HG03064 (cell line): ENCODE results near the gene SULT2A1.
"Not testable (repeated sequence)": the region's sequence is repeated elsewhere in the genome, so short reads cannot be mapped to it uniquely, and the experiment has no call there.

Source experiments
- ATAC-seq: cut with Tn5 transposase; IDR thresholded peaks from one replicate; pipeline ENCODE4 v1.9.1; 2021; ENCODE audit warnings: low read depth; ENCODE audit not compliant: unreplicated experiment

Gene SULT2A1, protein sequence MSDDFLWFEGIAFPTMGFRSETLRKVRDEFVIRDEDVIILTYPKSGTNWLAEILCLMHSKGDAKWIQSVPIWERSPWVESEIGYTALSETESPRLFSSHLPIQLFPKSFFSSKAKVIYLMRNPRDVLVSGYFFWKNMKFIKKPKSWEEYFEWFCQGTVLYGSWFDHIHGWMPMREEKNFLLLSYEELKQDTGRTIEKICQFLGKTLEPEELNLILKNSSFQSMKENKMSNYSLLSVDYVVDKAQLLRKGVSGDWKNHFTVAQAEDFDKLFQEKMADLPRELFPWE

DNA sequence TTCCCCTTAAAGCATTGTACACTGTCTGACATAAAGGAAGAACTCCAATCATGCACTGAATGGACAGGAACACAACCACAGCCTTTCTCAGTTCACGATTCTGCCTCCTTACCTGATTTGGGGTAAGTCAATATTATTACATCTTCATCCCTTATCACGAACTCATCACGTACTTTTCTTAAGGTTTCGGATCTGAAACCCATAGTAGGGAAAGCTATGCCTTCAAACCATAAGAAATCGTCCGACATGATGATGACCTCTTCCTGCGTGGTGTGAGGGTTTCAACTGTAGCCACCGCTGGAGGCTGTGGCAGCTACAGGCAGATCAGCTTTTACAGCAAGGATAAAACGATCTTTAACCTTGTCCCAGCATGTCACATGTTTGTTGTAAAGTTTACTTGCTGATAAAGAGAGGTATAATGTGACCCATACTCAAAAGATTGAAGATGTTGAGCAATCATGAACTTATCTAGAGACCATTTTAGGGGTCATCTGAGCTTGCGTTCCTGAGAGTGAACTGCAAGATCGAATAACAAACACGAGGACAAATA is at the start of gene SULT2A1:
TSS of gene SULT2A1 (minus strand) at position 306 of the 550 bp plus-strand sequence. CDS start at position 248, 58 bp downstream.
- ATAC-seq = no peak

DNA sequence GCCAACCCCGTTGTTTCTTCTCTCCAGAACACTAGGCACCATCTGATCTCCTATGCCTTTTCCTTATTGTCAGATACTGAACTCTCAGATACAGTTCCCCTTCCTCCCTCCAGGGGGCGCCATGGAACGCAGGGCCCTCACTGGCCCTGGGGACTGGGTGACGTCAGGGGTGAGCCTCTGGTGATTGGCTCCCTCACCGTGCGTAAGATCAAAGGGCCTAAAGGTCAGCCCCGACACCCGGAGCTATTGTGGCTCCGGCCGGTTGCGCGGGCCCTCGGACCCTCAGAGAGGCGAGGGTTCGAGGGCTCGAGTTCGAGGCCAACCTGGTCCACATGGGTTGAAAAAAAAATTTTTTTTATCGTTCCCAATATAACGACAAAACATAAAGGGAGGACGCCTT is 42.5 kb upstream of the SULT2A1 start:
- ATAC-seq = not testable (repeated sequence)

DNA sequence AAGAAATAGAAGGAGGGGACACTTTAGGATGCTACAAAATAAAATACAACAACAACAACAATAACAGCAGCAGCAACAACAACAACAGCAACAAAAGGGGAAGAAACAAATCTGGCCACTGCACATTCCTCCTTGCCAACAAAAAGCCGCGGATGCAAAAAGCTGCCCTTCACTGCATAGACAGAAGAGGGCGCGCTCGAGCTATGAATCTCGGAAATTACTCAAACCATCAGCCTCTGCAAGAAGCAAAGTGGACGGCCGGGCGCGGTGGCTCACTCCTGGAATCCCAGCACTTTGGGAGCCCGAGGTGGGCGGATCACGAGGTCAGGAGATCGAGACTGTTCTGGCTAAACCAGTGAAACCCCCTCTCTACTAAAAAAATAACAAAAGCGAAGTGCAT is 34.0 kb upstream of the SULT2A1 start:
- not testable (repeated sequence) for ATAC-seq

DNA sequence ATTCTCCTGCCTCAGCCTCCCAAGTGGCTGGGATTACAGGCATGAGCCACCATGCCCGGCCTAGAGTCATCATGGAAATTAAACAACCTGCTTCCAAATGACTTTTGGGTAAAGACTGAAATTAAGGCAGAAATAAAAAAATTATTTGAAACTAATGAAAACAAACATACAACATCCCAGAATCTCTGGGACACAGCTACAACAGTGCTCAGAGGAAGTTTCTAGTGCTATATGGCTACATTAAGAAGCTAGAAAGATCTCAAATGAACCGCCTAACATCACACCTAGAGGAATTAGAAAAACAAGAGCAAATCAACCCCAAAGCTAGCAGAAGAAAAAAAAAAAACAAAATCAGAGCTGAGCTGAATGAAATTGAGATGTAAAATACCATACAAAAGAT is 24.1 kb upstream of the SULT2A1 start:
- not testable (repeated sequence) for ATAC-seq

DNA sequence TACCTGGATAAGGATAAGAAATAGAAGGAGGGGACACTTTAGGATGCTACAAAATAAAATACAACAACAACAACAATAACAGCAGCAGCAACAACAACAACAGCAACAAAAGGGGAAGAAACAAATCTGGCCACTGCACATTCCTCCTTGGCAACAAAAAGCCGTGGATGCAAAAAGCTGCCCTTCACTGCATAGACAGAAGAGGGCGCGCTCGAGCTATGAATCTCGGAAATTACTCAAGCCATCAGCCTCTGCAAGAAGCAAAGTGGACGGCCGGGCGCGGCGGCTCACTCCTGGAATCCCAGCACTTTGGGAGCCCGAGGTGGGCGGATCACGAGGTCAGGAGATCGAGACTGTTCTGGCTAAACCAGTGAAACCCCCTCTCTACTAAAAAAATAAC is 23.2 kb upstream of the SULT2A1 start:
- ATAC-seq = not testable (repeated sequence)

DNA sequence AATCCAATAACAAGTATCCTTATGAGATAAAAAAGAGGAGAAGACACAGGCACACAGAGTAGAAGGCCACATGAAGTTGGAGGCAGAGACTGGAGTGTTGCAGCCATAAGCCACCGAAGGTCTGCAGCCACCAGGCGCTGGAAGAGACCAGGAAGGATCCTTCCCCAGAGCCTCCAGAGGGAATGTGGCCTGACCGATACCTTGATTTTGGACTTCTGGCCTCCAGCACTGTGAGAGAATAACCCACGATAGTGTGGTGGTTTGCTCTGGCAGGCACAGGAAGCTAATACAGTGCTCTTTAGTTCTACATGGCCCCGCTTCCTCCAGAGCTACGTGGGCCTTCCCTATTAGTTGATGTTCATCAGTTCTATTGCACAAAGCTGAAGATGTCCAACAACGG is 15.3 kb upstream of the SULT2A1 start:
- no peak for ATAC-seq

DNA sequence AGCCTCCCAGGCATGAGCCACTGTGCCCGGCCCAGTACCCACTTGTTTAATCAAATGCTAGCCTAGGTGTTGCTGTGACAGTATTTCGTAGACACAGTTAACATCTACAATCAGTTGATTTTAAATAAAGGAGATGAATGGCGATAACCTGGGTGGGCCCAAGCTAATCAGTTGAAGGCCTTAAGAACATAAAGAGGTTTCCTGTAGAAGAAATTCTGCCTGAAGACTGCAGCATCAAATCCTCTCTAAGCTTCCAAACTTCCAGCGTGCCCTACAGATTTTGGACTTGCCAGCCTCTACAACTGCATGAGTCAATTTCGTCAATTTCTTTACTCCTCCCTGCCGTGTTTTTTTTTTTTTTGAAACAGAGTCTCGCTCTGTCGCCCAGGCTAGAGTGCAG is 13.2 kb upstream of the SULT2A1 start:
- no peak for ATAC-seq

DNA sequence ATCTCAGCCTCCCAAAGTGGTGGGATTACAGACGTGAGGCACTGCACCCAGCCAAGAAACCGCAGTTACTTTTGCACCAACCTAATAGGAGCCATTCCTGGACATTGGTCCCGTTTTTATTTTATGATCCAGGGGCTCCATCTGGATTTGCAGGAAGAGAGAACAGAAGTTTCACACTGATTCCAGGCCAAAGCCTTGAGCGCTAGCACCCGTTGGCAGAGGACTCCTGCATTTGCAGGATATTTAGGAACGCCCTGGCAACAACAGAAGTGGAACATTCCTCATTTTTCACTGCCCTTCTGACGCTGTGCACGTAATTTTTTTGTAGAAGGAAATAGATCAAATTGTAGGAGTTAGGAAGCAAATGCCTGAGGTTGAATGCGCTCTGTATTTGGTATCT is 11.7 kb upstream of the SULT2A1 start:
- no peak for ATAC-seq

DNA sequence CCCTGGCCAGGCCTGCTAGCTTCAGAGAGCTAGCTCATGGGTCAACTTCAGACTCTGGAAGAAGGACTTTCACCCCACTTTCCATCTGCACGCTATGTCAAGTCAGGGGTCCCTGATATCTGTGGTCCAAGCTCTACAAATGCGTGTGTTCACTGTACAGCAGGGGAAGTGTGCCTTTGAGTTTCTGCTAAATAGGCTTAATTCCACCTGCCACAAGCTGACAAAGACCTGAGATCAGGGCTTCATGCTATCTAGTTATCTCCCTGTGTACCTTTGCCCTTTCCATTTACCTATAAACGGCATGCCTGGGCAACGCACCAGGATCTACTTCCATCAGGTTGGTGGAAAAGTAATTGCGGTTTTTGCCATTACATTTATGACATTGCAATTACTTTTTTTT is 10.7 kb upstream of the SULT2A1 start:
- no peak for ATAC-seq

DNA sequence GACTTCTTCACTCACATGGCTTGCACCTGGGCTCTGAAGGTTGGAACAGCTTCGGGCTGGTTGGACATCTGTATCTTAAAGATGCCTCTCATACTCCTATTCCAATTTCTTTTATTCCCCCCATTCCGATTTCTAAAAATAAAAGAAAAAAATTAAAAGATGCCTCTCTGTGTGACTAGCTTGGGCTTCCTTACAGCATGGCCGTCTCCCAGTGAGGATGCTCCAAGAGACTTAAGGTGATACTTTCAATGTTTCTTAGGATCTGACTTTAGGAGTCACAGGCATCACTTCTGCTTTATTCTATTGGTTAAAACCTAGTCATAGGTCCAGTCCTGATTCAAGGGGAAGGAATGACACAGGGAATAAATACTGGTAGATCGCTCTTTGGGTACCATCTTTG is 9.9 kb upstream of the SULT2A1 start:
- no peak for ATAC-seq

DNA sequence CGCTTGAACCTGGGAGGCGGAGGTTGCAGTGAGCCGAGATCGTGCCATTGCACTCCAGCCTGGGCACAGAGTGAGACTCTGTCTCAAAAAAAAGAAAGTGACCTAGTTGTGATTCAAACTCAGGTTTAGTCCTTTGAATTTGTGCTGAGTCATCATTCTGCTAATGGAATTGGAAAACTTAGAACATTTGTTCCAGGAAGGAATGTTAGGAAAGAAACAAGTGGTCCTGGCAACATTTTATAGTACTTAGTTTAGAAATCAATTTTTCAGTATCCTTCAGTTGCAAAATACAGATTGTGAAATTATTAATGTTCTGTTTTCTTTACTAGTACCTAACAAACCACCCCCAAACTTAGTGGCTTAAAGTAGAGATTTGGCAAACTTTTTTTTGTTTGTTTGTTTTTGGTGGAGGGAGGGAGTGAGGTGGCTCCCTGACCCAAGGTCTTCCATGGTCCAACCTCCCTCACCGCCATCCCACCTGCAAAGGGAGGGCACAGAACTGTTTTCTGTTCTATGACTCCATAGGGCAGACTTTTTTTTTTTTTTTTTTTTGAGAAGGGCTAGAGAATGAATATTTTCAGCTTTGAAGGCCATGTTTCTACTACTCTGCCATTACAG is 9.2 kb upstream of the SULT2A1 start:
- ATAC-seq = no peak

DNA sequence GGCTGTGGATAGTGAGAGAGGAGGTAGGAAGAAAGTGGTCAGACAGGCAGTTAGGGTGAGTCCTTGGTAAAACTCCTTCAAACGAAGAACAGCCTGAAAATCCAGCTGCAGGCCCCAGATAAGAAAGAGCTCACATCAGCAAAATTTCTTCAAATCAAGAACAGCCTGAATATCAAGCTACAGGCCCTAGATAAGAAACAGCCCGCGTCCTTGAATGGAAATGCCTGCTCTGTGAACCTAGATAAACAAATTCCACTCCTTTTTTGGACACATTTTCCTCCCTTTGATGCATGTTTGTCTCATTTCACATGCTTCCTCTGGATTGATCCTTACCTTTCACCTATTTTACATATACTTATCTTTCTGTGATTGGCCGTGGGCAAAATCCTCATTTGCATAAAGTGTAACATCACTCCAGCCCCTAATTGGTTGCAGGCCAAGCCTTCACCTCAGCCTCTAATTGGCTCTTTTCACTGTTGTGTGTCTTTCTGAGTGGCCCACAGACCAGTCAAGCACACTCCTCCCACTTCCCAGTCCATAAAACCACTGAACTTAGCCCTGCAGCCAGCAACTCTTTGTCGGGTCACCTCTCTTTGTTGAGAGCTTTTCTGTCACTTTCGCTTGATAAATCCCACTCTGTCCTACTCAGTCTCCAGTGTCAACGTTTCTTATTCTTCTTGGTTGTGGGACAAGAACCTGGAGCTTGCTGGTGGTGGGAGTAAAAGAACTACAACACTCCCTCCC is 6.0 kb upstream of the SULT2A1 start:
- ATAC-seq = no peak

DNA sequence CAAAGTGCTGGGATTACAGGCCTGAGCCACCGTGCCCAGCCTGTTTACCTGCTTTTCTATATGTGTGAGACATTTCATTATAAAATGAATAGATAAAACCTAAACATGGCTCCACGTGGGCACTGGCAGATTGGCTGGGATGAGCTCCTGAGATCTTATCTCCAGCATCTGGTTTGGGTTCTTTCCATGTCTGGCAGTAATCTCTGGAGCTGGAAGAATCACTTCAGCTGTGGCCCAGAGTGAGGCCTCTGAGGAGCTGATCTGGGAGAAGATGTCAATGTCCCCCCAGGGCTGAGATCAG is 5.5 kb upstream of the SULT2A1 start:
- no peak for ATAC-seq

DNA sequence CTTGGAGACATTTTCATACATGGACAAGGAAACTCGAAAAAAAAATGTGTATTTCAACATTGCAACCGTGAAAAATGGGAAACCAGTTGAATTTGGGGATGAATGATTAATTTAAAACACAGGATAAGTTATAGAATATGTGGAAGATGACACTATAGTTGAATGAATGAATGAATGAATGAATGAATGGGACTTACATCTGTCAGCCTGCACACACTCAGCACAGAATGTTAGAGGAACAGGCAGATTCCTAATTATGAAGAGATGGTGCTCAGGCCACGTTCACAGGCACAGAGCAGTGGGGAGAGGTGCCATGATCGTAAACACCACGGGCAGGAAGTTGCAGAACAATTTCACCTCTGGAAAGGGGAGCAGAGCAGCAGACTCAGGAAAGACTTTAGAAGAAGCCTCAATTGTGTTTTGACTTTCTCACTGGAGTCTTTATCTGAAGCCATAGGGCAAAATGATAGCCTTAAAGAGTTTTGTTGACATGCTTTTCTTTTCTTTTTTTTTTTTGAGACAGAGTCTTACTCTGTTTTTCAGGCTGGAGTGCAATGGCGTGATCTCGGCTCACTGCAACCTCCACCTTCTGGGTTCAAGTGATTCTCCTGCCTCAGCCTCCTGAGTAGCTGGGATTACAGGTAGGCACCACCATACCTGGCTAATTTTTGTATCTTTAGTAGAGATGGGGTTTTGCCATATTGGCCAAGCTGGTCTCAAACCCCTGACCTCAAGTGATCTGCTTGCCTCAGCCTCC is 4.9 kb upstream of the SULT2A1 start:
- no peak for ATAC-seq

DNA sequence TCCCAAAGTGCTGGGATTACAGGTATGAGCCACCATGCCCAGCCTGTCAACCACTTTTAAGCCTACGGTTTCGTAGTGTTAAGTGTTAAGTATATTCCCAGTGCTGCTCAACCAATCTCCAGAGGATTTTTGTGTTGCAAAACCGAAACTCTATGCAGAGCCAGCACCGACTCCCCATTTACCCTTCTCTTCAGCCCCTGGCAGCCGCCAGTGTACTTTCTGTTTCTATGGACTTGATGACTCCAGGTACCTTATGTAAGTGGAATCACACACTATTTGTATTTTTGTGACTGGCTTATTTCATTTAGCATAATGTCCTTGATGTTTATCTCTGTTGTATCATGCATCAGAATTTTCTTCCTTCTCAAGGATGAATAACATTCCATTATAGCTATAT is 1.1 kb downstream of the SULT2A1 start:
- ATAC-seq = no peak

DNA sequence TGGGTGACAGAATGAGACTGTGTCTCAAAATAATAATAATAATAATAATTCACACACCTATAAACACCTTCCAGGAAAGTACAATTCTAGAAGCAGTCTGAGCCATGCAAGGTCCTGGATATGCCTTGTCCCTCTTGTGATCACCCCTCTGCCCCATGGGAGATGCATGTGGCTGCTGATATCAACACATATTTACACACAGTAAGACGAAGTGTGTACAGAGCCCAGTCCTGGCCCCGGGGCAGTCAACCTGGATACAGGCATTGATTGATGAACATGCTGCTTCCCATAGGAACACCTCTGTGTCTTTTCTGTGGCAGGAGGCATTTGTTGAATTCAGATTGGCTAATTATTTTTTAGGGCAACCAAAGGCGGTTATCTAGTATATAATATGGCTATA is 3.2 kb downstream of the SULT2A1 start:
- ATAC-seq = no peak

DNA sequence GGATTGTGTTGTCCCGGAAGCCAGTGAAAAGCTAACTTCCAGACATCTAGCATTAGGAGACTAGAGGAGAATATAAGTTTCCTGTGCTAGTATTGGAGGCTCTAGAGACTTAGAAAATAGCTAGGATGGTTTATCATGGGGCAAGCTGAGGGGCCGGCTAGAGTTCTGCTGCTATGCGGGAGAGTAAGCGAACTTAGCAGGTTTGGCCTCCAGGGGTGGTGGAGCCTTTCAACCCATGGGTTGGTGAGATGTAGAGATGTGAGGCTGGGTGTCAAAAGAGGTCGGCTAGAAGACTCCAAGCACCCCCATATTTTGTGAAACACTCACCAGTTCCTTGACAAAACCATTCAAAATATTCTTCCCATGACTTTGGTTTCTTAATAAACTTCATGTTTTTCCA is 4.4 kb downstream of the SULT2A1 start:
- ATAC-seq = no peak

DNA sequence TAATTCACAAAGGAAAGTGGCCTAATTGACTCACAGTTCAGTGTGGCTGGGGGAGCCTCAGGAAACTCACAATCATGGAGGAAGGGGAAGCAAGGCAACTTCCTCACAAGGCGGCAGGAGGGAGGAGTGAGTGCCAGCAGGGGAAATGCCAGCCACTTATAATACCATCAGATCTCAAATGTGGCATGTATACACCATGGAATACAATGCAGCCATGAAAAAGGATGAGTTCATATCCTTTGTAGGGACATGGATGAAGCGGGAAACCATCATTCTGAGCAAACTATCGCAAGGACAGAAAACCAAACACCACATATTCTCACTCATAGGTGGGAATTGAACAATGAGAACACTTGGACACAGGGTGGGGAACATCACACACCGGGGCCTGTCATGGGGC is 6.7 kb downstream of the SULT2A1 start:
- not testable (repeated sequence) for ATAC-seq

DNA sequence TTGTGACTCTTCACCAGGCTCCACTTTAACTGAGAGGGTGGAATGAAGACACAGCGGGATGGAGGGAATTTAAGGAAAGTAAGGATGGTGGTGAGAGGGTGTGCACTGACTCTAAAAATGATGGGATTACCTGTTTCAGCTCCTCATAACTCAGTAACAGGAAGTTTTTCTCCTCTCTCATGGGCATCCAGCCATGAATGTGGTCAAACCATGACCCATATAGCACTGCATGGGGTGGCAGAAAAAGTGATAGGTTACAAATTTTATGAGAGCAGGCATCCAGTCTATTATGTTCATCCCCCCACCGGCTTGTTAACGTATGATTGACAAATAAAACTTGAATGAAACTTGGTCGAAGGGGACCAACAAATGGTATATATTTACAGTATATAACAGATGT is 7.2 kb downstream of the SULT2A1 start:
- ATAC-seq = no peak

DNA sequence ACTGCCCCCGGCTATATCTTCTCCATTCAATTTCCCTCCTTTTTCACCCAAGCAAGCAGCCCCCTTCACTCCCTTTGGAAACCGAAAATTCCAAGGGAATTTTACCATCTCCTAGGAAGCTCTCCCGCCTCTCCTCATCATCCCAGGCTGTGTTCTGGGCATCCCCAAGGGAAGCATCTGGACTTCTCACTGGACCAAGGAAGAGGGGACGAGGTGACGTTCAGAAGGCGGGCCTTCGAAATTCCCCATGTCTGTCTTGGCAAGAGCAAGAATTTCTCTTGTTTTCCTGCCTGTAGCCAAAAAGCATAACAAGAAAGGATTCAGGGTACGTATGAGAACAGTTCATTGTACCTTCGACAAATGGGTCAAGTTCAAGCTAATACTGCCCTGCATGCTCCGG is 20.9 kb downstream of the SULT2A1 start:
- no peak for ATAC-seq

DNA sequence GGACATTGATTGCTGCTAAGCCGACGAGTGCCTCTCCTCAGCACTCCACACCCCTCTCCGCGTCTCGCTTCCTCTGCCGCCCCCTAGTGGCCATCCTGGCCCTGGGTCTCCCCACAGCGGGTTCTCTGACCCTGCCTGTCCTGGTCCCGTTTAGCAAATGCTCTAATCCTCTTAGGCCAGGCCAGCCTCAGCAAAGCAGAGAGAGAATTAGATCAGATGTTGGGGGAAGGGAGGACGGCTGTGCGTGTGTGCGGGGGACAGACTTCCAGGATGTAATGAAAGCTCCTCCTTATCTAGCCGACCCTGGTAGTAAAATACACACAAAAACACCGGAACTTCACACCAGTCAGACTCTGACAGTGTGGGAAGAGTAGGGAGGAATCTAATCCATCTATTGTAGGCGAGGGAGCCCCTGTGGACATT is 22.6 kb downstream of the SULT2A1 start:
- no peak for ATAC-seq
